GM08714 (cell line): ENCODE results near the gene TGFB3.

Experiments
- H3K4me3 ChIP-seq: fragments of 200-500 bp; sonication (Bioruptor generic); 2 replicates; pipeline ENCODE4 v1.5.1; 2014; ENCODE audit warnings: mild to moderate bottlenecking, low read length, inconsistent platforms
- ZNF274 ChIP-seq: IDR thresholded peaks from 2 replicates; pipeline ENCODE4 v1.6.1; 2012; ENCODE audit warnings: mild to moderate bottlenecking, low read depth, low read length

The TGFB3 gene

GRCh38 chr14:75978249-75978731 lies 3.5 kb downstream of the TGFB3 start:
- TF ChIP-seq ZNF274: no peak
- no peak overlapping the region for H3K4me3 ChIP-seq

DNA sequence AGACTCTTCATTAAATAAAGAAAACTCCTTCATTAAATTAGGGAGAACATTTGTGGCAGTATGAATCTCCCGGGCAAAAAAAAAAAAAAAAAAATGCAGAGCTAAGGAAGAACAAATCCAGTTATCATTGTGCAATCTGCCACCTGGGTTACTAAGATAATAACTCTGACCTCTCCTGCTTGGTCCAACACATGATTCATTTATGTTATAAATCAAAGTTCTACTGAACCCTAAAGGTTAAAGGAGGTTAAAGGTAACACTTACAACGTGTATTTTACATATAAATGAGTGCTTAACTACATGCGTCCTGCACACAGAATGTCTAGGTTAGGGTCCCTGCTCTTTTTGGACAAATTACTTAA lies 4.2 kb downstream of the TGFB3 start:
- H3K4me3 ChIP-seq: no peak overlapping the region
- TF ChIP-seq ZNF274: no peak

- TF ChIP-seq ZNF274: no peak
Observed at GRCh38 chr14:75976826-75977581, 4.8 kb downstream of the TGFB3 start.

DNA sequence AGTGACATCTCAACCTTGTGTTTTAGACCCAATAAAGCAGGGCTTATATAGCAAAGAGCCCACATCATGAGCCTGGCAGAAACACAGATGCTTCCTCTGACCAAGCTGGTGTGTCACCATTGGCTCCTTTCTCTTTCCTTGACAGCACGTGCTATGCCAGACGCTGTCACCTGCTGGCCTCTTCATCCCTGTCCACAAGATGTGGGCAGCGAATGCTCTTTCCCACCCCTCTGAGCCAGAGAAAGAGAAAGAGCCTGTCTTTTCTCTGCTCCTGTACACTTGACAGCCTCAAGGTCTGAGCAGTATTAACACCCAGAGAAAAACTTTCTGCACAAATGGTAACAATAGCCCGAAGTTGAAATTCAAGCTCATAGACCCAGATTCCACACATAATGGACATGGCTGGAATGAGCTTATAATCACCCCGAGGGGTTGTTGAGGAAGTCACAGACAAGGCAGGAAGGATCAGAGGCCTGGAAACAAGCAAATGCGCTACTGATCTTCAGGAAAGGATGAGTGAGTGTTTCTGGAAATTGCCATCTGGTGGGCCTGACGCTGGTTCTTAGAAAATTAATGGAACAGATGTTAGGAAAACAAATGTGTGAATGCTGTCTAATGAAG lies 8.9 kb downstream of the TGFB3 start:
- H3K4me3 ChIP-seq: no peak overlapping the region
- TF ChIP-seq ZNF274: no peak

More at GRCh38 chr14:75976826-75977581, 4.8 kb downstream of the TGFB3 start:
- no peak overlapping the region for H3K4me3 ChIP-seq

GRCh38 chr14:75971509-75971908 lies 10.3 kb downstream of the TGFB3 start:
- no peak for TF ChIP-seq ZNF274
- no peak overlapping the region for H3K4me3 ChIP-seq

GRCh38 chr14:75970989-75971388 lies 10.8 kb downstream of the TGFB3 start:
- TF ChIP-seq ZNF274: no peak

DNA sequence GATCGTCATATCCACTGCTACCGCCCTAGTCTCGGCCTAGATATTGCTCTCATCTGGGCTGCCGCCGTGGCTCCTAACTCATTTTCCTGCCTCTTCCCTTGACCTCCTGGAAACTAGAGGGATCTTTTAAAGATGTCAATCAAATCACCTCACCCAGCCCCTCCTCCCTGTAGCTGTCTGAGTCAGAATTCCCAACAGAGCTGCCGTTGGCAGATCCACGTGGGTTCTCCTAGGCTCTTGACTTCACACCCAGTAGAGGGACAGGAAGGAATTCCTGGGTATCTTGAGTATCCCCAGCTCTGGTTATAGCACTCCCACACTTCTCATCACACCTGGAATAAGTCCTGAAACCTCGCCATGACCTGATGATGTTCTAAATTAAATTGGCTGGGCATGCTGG lies 11.9 kb downstream of the TGFB3 start:
- no peak overlapping the region for H3K4me3 ChIP-seq
- TF ChIP-seq ZNF274: no peak

More at GRCh38 chr14:75970989-75971388, 10.8 kb downstream of the TGFB3 start:
- no peak overlapping the region for H3K4me3 ChIP-seq

- no peak for TF ChIP-seq ZNF274
- H3K4me3 ChIP-seq: no peak overlapping the region
Observed at GRCh38 chr14:75969126-75969525, 12.7 kb downstream of the TGFB3 start.

DNA sequence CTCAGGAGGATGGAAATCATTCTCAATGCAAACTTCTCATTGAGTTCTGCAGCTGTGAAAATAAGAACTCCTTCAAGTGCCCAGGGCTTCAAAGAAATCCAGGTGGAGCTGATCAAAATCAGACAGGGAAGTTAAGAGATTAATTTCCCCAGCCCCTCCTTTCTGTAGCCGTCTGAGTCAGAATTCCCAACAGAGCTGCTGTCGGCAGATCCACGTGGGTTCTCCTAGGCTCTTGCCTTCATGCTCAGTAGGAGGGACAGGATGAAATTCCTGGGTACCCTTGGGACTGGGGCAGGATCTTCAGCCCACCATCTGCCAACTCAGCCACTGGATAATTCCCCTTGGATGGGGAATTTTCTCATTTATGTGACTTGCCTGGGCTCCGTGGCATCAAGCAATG lies 13.3 kb downstream of the TGFB3 start:
- H3K4me3 ChIP-seq: no peak overlapping the region
- no peak for TF ChIP-seq ZNF274

GRCh38 chr14:75967866-75968265 lies 13.9 kb downstream of the TGFB3 start:
- H3K4me3 ChIP-seq: no peak overlapping the region
- TF ChIP-seq ZNF274: no peak

GRCh38 chr14:75961662-75962061 lies 20.1 kb downstream of the TGFB3 start:
- no peak for TF ChIP-seq ZNF274
- no peak overlapping the region for H3K4me3 ChIP-seq

GRCh38 chr14:75960231-75960630 lies 21.6 kb downstream of the TGFB3 start:
- no peak overlapping the region; the same call in 1 of the 2 replicates for H3K4me3 ChIP-seq

DNA sequence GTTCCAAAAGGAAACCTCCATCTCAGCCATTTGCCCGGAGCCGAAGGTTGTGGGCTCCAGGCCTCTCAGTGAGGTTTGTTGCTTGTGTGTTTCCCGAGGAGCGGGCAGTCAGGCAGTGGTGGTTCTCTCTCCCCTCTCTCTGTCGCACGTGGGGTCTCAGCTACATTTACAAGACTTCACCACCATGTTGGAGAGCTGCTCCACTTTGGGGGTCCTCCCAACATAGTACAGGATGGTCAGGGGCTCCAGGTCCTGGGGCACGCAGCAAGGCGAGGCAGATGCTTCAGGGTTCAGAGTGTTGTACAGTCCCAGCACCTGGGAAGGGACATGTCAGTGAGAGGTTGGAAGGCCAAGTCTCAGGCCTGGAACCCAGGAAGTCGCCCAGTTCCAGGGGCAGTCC lies 22.8 kb downstream of the TGFB3 start:
- no peak for TF ChIP-seq ZNF274
- H3K4me3 ChIP-seq: no peak overlapping the region

More at GRCh38 chr14:75960231-75960630, 21.6 kb downstream of the TGFB3 start:
- TF ChIP-seq ZNF274: no peak

DNA sequence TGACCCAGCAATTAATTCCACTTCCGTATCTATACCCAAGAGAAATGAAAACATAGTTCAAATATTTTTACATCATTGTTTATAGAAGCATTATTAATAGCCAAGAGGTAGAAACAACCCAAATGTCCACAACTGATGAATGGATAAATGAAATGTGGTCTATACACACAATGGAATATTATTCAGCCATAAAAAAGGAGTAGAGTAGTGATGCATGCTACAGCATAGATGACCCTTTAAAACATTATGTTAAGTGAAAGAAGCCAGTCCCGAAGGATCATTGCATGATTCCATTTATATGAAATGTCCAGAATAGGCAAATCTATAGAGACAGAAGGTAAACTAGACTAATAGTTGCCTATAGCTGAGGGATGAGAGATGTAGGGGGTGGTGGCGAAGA lies 29.3 kb downstream of the TGFB3 start:
- TF ChIP-seq ZNF274: no peak
- no peak overlapping the region for H3K4me3 ChIP-seq

- TF ChIP-seq ZNF274: no peak
- no peak overlapping the region for H3K4me3 ChIP-seq
Observed at GRCh38 chr14:75946785-75947184, 35.0 kb downstream of the TGFB3 start.
